Suppressor macrophage (primary cell): ENCODE measurements around the gene CLTRN.
A peak's percentile ranks its signal among the peaks of the same experiment; 100 is the strongest.
"Not testable (repeated sequence)": the region's sequence is repeated elsewhere in the genome, so short reads cannot be mapped to it uniquely, and the experiment has no call there.

Source experiments
- DNase-seq, 4 experiments: peaks; one replicate each; pipeline ENCODE4 v3.0.0-alpha.2; 2020 to 2022
- total RNA-seq, 17 experiments: gene quantifications; one replicate each; lab custom pipeline; 2026; ENCODE audit warnings: mixed read lengths in 6 of 17, inconsistent platforms in 3 of 17; lab: John Stamatoyannopoulos, UW

Gene CLTRN, protein sequence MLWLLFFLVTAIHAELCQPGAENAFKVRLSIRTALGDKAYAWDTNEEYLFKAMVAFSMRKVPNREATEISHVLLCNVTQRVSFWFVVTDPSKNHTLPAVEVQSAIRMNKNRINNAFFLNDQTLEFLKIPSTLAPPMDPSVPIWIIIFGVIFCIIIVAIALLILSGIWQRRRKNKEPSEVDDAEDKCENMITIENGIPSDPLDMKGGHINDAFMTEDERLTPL
- total RNA-seq: 0 to 0.18 (median 0.04) reads per million in 17 experiments

DNA sequence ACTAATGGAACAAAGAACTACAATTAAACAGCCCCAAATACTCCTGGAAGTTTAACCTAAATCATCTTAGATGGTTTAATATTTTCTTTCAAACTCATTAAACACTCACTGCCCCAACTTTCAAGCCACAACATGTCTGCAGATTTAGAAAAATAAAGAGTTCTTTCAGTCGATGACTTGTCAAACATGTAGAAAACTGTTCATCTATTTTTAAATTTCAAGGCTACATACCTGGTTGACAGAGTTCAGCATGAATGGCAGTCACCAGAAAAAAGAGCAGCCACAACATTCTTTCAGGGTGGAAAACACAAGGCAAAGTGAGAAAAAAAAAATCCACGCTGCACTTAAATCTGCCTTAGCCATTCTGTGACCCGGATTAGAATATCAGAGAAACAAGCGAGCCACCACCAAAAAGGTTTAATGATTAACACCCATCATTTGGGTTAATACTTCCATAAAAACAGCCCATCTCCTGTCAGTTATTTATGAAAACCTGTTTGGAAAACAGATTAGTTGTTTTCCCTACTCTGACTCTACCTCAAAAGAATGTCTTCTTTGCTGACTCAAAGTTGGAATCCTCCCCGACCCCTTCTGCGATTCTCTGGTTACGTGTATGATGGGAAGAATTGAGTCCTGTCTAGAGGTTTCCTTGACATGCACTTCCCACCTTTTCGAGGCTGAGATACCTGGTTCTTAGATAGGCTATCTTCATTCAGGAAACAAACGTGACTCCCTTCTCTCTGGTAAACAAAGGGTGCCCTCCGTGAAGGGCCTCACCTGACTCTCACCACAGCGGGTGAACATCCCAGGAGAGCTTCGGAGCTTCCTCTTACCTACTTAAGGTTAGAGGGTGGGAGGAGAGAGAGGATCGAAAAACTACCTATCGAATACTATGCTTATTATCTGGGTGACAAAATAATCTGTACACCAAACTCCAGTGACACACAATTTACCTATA, at the start of gene CLTRN:
Gene CLTRN (minus strand): TSS at position 319 of the 958 bp plus-strand sequence. CDS start 30 bp downstream, at position 289.
- no peak for DNase-seq

DNA sequence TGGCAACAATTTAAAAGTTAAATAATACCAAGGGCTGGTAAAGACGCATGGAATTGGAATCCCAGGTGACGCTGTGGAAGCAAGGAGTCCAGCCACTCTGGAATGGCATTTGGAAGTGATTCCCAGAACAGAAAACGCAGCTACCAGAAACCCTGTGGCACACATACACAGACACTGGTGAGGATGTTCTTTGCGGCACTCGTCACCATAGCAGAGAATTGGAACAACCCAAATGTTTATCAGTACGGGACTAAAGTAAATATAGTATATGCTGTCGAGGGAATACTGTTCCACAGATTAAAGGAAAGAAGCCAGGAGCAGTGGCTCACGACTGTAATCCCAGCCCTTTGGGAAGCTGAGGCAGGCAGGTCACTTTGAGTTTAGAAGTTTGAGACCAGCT, 39.7 kb upstream of the CLTRN start:
- DNase-seq: not testable (repeated sequence)

DNA sequence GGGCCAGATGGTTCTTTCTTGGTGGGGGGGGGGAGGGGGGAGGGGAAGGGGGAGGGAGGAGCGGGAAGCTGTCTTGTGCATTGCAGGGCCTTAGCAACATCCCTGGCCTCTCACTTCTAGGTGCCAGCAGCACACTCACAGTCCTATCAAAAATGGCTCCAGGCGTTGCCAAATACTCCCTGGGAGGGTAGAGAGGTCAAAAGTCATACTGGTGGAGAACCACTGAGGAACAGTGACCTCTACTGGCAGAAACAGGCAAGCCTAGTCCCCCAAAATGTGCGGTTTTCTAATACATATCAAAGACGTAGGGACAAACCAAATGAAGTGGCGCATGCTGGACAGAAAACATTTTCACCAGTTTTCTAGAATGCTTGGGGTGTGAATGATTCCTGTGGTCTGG, 39.2 kb upstream of the CLTRN start:
- DNase-seq: not testable (repeated sequence)

DNA sequence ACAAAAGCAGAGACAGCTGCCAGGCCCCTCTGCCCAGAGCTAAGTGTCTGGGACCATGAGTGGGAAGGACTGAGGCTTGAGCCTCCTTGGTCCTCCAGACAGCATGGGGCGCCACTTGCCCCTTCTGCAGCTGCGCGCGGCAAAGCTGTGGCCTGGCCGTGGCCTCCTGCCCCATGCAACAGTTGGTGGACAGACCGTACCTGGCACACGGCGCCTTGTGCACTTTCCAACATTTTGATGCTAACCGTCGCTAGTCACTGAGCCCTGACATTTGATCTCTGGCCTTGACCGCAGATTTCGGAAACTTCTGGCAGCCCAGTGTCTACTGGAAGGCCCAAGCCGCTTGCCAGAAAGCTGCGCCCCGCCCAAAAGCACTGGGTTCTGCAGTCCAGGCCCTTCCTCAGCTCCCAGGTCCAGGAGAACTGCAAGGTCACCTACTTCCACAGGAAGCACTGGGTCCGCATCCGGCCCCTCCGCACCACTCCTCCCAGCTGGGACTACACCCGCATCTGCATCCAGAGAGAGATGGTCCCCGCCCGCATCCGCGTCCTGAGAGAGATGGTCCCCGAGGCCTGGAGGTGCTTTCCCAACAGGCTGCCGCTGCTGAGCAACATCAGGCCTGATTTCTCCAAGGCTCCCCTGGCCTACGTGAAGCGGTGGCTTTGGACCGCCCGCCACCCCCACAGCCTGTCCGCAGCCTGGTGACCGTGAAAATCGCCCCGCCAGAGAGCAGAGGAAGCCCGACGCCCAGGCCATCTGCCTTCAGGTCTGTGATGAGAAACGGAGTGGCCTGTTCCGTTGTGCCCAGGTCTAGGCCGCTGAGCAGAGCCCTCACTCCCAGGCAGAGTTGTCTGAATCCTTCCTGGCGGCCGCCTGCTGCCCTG, 38.1 kb upstream of the CLTRN start:
- DNase-seq: no peak

DNA sequence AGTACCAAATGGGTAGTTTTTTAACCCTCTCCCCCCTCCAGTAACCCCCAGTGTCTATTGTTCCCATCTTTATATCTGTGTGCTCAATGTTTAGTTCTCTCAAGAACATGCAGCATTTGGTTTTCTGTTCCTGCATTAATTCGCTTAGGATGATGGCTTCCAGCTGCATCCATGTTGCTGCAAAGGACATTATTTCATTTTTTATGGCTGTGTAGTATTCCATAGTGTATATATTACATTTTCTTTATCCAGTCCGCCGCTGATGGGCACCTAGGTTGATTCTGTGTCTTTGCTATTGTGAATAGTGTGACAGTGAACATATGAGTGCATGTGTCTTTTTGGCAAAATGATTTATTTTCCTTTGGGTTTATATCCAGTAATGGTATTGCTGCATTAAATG, 31.9 kb upstream of the CLTRN start:
- no peak for DNase-seq

DNA sequence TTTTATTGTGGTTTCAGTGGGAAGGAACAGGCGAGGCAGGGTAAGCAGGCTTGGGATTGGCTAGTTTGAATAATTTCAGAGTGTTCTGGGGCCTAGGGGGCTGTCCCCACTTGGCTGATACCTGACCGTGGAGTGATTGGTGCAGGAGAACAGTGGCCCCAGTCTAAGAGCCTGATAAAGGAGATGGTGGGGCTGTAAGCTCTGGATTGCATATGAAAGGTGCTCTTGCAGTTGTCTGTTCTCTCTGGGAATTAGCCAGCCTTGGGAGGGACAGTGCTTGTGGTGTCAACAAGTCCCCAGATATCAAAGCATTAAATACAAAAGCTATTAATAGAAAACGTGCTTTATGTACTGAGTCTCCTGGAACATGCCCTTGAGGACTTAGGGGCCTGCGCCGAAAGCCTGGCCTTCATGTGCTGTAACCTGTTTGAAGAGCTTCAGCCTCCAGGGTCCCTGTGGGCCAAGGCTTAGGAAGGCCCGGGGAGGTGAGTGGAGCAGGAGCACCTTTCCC, 30.4 kb upstream of the CLTRN start:
- no peak for DNase-seq

DNA sequence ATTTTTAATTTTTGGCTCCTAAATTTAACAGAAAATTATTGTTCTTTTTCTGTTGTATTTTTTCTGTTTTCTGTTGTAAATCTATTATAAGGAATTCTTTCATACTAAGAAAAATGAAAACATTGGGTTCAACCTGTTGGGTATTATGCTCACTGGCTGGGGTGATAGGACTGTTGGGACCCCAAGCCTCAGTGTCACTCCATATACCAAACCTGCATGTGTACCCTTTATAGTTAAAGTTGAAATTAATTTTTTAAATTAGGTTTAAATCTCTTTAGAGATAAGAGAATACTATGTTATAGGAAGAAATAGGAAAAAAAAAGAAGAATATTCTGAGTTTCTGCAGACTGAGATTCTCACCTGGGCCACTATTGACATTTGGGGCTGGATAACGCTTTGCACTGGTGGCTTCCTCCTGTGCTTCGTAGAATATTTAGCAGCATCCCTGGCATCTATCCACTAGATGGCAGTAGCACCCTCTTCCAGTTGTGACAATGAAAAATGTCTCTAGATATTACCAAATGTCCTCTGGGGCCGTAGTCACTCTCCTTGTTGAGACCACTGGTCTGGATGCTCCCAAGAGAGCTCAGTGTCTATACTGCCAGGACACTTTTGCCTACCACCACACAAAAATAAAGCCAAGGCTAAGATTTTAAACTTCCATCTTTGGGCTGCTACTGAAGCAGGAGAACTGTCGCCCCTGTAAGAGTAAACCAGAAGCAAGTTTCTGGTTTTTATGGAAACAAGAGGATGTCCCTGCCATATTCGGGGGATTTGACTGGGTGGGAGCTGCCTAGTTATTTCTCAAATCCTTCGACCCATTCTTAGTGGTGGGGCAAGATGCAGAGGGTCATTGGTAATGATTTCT, 22.4 kb upstream of the CLTRN start:
- peak; percentile 56 to 75 (median 66) for DNase-seq

DNA sequence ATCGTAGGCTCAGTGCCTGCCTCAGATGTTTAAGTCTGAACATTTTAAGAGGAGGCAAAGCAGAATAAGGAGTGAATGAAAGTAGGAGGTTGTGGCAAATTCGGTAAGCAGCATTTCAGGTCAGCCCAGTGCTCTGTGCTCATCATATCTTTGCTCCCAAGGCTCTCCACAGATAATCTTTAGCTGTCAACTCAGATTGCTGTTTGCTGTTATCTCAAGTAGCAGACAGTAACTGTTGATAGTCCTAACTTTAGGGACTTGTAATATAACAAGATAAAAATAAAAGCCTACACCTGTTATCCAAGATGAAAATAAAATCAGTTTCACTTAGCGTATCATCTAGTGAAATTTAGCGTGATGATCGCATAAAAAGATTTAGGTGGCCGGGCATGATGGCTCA, 18.6 kb upstream of the CLTRN start:
- DNase-seq: no peak

DNA sequence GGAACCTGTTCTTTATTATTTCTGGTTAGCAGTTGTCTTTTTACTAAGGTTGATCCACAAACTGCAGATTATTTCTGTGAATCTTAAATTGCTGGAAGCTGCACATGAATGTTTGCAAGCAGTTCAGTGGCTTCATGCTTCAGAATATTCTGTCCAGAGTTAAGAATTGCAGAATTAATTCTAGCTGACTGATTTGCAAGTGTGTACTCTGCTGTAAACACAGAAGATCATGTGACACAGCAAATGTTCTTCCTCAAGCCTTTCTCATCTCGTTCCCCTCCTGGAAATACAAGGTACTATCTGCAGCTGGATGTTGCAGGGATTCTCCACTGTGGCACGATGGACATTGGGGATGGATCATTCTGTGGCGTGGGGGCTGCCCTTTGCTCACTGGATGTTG, 16.8 kb upstream of the CLTRN start:
- DNase-seq: no peak

DNA sequence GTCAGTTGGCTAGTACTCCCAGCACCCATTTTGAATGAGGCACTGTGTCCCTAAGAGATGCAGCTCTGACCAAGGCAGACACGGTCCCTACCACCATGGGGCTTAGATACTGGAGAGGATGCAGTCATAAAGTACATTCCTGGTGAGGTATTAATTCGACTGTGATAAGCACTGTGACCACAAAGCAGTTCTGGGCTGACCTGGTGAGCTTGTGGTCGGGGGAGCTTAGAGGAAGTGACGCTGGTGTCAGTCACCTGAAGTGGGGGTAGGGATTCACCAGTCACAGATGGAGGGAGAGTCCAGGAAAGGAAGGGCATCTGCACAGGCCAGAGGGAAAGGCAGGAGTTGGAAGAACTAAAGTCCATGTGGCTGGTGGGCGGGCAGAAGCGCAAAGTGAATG, 15.8 kb upstream of the CLTRN start:
- DNase-seq: peak in 1 of 4 experiments; percentile 1

DNA sequence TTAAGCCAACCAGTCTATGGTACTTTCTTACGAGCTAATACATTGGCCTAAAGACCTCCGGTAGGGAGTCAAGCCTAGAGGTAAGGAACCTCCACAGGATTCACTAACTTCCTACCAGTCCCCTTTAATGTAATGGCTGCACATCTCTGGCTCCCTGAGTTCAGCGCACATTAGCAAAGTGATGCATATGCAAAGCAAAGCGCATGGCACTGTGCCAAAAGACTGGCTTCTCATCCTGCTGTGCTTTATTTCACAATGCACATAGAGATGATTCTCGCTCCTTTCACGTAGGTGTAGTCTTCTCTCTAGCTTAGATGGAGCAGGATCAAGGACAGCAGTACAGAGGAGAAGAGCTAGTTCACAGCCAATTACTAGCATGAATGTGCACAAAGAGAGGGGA, 14.6 kb upstream of the CLTRN start:
- DNase-seq: peak in 3 of 4 experiments; percentile 13 to 27 (median 19)

DNA sequence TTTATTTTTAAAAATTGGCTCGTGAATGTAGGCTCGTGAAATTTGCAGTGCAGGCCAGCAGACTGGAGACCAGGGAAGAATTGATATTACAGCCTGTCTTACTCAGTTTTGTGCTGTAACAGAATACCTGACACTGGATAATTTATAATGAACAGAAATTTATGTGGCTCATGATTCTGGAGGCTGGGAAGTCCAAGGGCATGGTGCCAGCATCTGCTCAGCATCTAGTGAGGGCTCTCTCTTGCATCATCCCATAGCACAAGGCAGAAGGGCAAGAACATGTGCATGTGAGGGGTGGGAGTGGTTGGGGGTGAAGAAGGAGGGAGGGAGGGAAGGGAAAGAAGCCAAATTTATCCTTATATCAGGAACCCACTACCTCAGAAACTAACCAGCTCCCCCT, 13.7 kb upstream of the CLTRN start:
- no peak for DNase-seq

DNA sequence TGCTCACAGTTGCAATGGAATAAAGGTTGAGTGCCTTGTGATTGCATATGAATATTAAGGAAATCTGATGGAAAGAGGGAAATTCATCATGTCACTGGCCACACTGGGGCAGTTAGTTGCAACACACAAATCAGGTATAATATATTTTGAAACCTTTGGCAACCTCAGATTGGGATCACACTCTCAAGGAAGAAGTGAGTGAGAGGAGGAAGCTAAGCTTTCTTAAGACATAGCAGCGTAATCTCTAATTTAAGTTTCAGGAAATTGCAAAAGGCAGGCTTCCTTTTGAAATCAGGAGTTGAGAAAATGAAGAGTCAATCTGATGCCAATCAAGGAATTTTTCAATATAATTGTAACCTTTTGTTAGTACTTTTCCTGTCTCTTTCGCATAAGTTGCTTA, 12.3 kb upstream of the CLTRN start:
- DNase-seq: peak; percentile 7 to 66 (median 42)

DNA sequence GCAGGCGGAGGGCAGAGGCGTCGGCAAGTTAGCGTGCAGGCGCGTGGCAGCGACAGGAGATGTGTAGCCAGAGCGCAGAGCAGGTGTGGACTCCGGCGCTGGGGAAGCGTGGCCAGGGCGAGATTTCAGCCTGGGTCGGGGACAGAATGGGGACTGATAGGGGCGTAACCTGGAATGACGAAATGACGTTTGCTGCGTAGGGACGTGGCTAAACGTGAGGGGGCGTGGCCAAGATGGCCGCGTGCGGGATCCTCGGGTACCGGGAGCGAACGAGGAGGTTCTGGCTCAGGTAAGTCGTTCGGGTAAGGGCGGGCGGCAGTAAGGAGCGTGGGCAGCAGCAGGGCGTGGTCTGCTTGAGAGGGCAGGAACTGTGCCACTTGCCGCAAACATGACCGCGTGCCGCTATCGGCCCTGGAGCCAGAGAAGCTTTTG, 10.9 kb upstream of the CLTRN start:
- DNase-seq: peak; percentile 80 to 87 (median 86)

DNA sequence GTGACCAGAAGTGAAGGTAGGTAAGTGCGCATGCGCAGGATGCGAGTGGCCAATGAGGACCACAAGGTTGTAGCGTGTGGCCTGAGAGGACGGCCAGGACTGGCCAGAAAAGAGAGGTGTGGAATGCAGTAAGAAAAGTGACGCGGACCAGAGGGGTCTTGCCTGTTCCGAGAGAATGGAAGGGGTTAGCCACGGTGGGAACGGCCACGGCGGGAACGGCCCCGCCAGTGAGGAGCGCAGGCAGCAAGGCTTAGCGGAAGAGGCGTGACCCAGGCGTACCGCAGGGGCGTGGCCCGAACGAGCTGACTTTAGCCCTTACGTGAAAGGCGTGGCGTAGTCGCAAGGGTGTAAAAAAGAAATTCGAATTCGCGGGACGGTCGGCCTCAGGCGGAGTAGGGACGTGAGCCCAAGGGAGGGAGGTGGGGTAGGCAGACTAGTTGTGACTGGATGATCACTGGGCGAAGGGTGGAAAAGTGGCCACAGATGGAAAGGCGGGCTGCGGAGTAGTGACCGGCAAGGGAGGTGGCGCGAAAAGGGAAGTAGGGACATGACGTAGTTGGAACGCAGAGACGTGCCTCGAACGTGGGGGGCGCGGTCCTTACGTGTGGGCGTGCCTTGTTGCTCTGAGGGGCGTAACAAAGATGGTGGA, 10.4 kb upstream of the CLTRN start:
- DNase-seq: peak; percentile 95 to 97 (median 96)

DNA sequence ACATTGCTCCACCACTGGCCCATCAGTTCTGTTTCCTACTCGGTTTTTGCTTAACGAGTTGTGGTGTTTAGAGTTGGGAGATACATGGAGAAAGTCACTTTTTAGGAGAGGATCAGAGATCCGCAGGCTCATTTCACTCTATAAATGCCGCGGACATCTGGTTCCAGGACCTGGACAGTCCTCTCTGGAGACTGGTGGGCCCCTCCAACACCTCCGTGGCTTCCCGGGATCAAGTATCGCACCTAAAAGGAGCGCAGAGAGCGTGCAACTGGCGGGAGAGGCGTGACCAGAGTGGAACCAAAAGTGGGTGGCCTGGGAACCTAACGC, 9.9 kb upstream of the CLTRN start:
- peak in 1 of 4 experiments; percentile 17 for DNase-seq

DNA sequence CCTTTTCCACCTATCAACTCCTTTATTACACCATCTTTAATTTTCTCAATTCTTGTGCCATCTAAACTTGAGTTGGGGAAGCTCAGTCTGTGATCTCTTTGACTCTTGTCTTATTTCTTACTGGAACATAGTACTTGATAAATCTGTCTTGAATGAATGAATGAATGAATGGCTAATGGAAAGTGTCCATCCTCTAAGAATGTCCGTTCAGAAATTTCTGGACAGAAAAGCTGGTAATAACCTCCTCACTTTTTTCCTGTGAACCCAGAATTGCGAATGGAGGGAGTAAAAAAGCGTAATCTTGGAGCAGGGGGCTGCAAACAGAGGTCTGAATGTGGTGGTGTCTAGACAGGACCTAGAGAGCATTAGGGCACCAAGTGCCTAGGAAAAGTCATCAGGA, 9.4 kb upstream of the CLTRN start:
- DNase-seq: peak in 1 of 4 experiments; percentile 1

DNA sequence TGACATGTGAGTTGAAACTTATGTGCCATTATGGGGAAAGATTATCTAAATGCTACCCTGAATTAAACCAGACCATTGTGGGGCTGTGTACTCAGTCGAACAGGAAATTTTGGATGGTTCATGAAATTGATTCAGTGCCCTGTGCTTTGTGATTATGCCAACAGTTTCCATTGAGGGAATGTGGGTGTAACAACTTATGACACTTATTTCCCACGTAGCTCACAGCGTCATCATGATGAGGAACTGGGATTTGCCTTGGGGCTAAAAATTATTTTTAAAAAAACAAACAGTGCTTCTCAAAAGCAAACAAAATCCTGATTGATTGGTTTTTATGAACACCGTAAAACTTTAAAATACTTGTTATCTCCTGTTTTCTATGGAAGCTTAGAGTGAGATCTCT, 8.3 kb upstream of the CLTRN start:
- DNase-seq: peak; percentile 48 to 77 (median 58)

DNA sequence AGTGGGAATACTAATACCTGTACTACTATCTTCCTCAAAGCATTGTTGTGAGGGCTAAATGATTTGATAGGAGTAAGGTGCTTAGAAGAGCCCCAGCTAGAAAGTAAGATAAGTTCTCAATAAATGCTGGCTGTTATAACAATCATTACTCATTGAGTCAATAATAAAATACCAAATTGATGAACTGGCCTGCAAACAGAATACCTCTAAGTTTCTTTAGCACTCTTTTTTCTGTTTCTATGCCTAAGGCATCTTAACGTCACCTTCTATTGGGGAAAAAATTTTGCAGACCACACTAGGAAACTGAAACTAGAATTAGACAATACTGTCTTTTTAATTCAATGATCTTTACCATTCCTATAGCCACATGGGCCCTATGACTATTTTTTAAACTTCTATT, 1.2 kb downstream of the CLTRN start:
- no peak for DNase-seq

DNA sequence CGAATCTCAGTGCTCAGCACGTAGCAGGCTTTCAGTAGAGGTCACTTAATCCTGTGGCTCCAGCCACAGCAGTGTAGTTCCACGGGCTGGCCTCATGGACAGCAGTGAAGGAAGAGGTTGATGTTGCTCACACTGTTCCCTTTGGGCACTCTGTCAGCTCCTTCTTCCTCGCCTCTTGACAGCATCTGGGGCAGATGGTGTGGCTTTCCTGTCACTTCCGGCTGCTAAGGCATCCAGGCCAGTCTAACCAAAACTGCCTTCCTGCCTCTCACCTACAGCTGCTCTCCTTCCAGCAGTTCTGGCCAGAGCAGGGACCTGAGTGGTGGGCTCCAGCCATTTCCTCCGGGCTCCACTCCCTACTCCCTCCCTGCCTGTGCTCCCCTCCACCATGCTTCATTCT, 9.8 kb downstream of the CLTRN start:
- not testable (repeated sequence) for DNase-seq

DNA sequence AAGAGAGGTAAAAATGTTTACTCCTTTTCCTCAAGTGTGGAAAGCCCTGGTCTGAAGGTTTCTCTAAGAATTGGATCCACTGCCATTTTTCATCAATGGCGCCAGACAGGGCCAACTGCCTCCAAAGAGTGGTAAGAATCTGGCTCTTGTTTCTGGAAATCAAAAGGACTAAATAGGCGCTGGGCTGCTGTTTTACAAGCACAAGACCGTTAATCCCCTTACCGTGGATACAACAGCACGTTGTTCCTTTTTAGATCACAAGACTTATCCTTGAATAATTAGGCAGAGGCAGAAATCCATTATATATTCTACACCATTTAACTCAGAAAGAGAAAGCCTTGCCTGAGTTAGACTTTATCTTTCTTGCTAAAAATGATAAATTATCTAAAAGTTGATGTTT, 10.6 kb downstream of the CLTRN start:
- DNase-seq: no peak
